Liver (tissue), 3 donors: ENCODE data around the gene ATP1B2.

Source experiments
- CTCF ChIP-seq: fragments of 150-350 bp; IDR thresholded peaks from 2 replicates; pipeline ENCODE4 v1.5.1; 2017; ENCODE audit warnings: improper control_type of control experiment, low read depth, low read length; ENCODE audit not compliant: missing input control
- EGR1 ChIP-seq, 2 donors: IDR thresholded peaks; 2 replicates each; pipeline ENCODE4 v1.6.1; 2016 to 2018; ENCODE audit warnings: antibody characterized with exemption in 2 of 2, low read depth in 2 of 2
- GABPA ChIP-seq, 2 donors: IDR thresholded peaks in 1 of 2; conservative IDR thresholded peaks in 1 of 2; 2 replicates each; pipeline ENCODE4 v1.6.1; 2016; ENCODE audit warnings: antibody characterized with exemption in 2 of 2, mild to moderate bottlenecking in 1 of 2, moderate library complexity in 1 of 2
- HNF4G ChIP-seq: IDR thresholded peaks from 2 replicates; pipeline ENCODE4 v1.6.1; 2016; ENCODE audit warnings: antibody characterized with exemption
- JUND ChIP-seq, 2 donors: IDR thresholded peaks; 2 replicates each; pipeline ENCODE4 v1.6.1; 2016; ENCODE audit warnings: antibody characterized with exemption in 2 of 2
- RAD21 ChIP-seq, 2 donors: IDR thresholded peaks; 2 replicates each; pipeline ENCODE4 v1.6.1; 2016; ENCODE audit warnings: antibody characterized with exemption in 2 of 2, mild to moderate bottlenecking in 2 of 2
- RXRA ChIP-seq, 2 donors: IDR thresholded peaks; 2 replicates each; pipeline ENCODE4 v1.6.1; 2017 to 2018; ENCODE audit warnings: antibody characterized with exemption in 2 of 2, mild to moderate bottlenecking in 1 of 2
- SP1 ChIP-seq: IDR thresholded peaks from 2 replicates; pipeline ENCODE4 v1.6.1; 2018; ENCODE audit warnings: antibody characterized with exemption, mild to moderate bottlenecking
- TAF1 ChIP-seq: conservative IDR thresholded peaks from 2 replicates; pipeline ENCODE4 v1.6.1; 2016; ENCODE audit warnings: antibody characterized with exemption, mild to moderate bottlenecking
- YY1 ChIP-seq: IDR thresholded peaks from 2 replicates; pipeline ENCODE4 v1.6.1; 2016; ENCODE audit warnings: antibody characterized with exemption, mild to moderate bottlenecking
- TF ChIP-seq, protein P1 (sequence below): IDR thresholded peaks from 2 replicates; pipeline ENCODE4 v1.6.1; 2016; ENCODE audit warnings: antibody characterized with exemption, mild to moderate bottlenecking
- TF ChIP-seq, protein P2 (sequence below): IDR thresholded peaks from 2 replicates; pipeline ENCODE4 v1.6.1; 2016; ENCODE audit warnings: antibody characterized with exemption
- donor health status: healthy.
- donor health status: healthy.

- TF ChIP-seq CTCF, result no peak
- no peak for TF ChIP-seq GABPA (IDR thresholded peaks at IDR 0.05 in 1 of 2, conservative IDR thresholded peaks at IDR 0.05 in 1 of 2)
- TF ChIP-seq RXRA (IDR thresholded peaks at IDR 0.05), result peak; percentile 60 to 71
- TF ChIP-seq RAD21 (IDR thresholded peaks at IDR 0.05), result no peak
- TF ChIP-seq HNF4G, result no peak
- TF ChIP-seq TAF1, result no peak
- TF ChIP-seq JUND (IDR thresholded peaks at IDR 0.05), result no peak
- peak; percentile 15 for TF ChIP-seq SP1
- TF ChIP-seq YY1, result no peak
- TF ChIP-seq EGR1 (IDR thresholded peaks at IDR 0.05; ENCODE audit: low read depth in 2 of 2), result no peak
- TF ChIP-seq, protein P1, sequence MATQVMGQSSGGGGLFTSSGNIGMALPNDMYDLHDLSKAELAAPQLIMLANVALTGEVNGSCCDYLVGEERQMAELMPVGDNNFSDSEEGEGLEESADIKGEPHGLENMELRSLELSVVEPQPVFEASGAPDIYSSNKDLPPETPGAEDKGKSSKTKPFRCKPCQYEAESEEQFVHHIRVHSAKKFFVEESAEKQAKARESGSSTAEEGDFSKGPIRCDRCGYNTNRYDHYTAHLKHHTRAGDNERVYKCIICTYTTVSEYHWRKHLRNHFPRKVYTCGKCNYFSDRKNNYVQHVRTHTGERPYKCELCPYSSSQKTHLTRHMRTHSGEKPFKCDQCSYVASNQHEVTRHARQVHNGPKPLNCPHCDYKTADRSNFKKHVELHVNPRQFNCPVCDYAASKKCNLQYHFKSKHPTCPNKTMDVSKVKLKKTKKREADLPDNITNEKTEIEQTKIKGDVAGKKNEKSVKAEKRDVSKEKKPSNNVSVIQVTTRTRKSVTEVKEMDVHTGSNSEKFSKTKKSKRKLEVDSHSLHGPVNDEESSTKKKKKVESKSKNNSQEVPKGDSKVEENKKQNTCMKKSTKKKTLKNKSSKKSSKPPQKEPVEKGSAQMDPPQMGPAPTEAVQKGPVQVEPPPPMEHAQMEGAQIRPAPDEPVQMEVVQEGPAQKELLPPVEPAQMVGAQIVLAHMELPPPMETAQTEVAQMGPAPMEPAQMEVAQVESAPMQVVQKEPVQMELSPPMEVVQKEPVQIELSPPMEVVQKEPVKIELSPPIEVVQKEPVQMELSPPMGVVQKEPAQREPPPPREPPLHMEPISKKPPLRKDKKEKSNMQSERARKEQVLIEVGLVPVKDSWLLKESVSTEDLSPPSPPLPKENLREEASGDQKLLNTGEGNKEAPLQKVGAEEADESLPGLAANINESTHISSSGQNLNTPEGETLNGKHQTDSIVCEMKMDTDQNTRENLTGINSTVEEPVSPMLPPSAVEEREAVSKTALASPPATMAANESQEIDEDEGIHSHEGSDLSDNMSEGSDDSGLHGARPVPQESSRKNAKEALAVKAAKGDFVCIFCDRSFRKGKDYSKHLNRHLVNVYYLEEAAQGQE, result no peak
- TF ChIP-seq, protein P2, sequence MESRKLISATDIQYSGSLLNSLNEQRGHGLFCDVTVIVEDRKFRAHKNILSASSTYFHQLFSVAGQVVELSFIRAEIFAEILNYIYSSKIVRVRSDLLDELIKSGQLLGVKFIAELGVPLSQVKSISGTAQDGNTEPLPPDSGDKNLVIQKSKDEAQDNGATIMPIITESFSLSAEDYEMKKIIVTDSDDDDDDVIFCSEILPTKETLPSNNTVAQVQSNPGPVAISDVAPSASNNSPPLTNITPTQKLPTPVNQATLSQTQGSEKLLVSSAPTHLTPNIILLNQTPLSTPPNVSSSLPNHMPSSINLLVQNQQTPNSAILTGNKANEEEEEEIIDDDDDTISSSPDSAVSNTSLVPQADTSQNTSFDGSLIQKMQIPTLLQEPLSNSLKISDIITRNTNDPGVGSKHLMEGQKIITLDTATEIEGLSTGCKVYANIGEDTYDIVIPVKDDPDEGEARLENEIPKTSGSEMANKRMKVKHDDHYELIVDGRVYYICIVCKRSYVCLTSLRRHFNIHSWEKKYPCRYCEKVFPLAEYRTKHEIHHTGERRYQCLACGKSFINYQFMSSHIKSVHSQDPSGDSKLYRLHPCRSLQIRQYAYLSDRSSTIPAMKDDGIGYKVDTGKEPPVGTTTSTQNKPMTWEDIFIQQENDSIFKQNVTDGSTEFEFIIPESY, result no peak
Observed at GRCh38 chr17:7629939-7630571, 20.7 kb upstream of the ATP1B2 start, which contains the start of gene SHBG.
